IPS-NIHi7 (cell line): ENCODE data around the gene NEXMIF.
"Not testable (repeated sequence)": the region's sequence is repeated elsewhere in the genome, so short reads cannot be mapped to it uniquely, and the experiment has no call there.

ENCODE experiments used
- DNase-seq: peaks from one replicate; pipeline ENCODE4 v3.0.0; 2012; ENCODE audit warnings: mixed read lengths; ENCODE audit errors: extremely low spot score

Gene NEXMIF

DNA sequence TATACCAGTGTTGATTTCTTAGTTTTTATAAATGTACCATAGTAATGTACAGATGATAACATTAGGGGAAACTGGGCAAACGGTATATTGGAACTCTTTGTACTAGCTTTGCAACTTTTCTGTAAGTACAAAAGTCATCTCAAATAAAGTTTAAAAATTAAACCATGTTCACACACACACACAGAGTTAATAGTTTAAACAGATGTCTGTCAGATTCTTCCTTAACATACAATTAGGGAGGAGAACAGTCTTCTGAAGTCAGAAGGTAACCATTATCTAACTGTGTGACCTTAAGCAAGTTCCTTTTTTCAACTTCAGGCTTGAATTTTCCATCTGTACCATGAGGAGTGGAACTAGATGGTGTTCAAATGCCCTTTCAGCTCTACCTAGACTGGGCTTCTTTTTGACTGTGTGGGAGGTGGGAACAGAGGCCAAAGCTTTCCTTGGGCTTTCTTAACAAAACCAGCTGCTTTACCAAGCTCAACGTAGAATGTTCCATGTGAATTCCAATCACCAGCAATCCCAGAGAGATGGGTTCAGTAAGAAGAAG lies 127.8 kb downstream of the NEXMIF start:
- no peak for DNase-seq

- peak; percentile 26 for DNase-seq
These were observed 136.6 kb downstream of the NEXMIF start for GRCh38 chrX:74788545-74789086.

- DNase-seq: no peak
These were observed 140.6 kb downstream of the NEXMIF start for GRCh38 chrX:74784629-74785028.

- no peak for DNase-seq
These were observed 143.7 kb downstream of the NEXMIF start for GRCh38 chrX:74781507-74782034.

- no peak for DNase-seq
These were observed 146.1 kb downstream of the NEXMIF start for GRCh38 chrX:74779175-74779574.

GRCh38 chrX:74774988-74775387 lies 150.3 kb downstream of the NEXMIF start:
- no peak for DNase-seq

- DNase-seq: no peak
These were observed 188.8 kb downstream of the NEXMIF start for GRCh38 chrX:74736450-74736849.

DNA sequence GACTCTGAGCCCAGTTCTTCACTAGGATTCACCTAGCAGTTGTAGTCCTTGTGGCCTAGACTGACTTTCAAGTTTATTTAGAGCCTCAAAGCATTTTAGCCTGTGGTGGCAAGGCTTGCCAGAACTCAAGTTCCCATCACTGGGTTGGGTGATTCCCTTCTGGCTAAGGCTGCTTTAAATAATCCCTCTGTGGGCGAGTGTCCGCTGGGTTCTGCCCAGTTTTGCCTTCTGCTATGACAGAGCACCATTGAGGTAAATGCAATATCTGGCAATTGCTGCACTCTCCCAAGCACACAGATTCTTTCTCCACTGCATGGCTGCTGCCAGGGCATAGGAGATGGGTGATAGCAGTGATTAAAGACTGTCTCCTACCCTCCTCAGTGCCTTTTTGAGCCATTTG lies 220.0 kb downstream of the NEXMIF start:
- DNase-seq: no peak

DNA sequence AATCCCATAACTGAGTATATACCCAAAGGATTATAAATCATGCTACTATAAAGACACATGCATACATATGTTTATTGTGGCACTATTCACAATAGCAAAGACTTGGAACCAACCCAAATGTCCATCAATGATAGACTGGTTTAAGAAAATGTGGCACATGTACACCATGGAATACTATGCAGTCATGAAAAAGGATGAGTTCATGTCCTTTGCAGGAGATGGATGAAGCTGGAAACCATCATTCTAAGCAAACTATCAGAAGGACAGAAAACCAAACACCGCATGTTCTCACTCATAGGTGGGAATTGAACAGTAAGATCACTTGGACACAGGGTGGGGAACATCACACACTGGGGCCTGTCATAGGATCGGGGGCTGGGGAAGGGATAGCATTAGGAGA lies 223.9 kb downstream of the NEXMIF start:
- DNase-seq: not testable (repeated sequence)

DNA sequence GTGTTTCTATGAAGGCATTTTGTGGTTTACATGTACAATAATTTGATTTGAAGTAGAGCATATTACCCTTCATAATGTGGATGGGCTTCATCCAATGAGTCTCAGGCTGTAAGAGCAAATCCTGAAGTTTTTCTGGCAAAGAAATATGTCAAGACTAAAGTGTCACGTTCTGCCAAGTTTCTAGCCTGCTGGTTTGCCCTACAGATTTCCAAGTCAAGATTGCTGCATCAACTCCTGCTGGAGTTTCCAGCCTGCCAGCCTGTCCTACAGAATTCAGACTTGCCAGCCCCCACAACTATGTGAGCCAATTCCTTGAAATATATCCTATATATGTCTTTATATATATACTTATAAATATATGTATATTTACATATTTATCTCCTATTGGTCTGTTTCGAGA lies 240.8 kb downstream of the NEXMIF start:
- no peak for DNase-seq
